ENCODE results near the gene PRR32. TPM values are rescaled to one million over a fixed set of nuclear protein-coding genes. Genes with fewer than 3 reads are reported as not detected.

Gene PRR32
- total and polyA plus RNA-seq, 2 of the 13 experiments (the other 11 are each of a cell fraction or from before 2014, with no cell fraction given) = not detected

GRCh38 chrX:126815806-126816205 lies 3.7 kb upstream of the PRR32 start:
- Histone ChIP-seq H3K9me3 (ENCODE audit: low read length) (peaks cover 39% of the 10 kb centered on the region; the same call in 1 of the 2 replicates), H4K20me1 (ENCODE audit: insufficient read depth, low read length) (no peaks in the 10 kb centered on the region), H3K9ac (ENCODE audit: insufficient read depth, low read depth, low read length) (no peak overlapping the region), H3K4me3 (replicated peaks in 1 of 3; ENCODE audit: insufficient read depth in 1 of 3, low read depth in 2 of 3, low read length in 3 of 3) (no peak overlapping the region), H3K36me3 (replicated peaks in 1 of 2; ENCODE audit: control insufficient read depth in 1 of 2, insufficient read depth in 2 of 2, low read length in 2 of 2) (no peaks in the 10 kb centered on the region), H3K4me1 (ENCODE audit: insufficient read depth, low read length) (no peaks in the 10 kb centered on the region), H3K27ac (ENCODE audit: extremely low read length, insufficient read depth, low read length) (no peak overlapping the region), H3K27me3 (ENCODE audit: control insufficient read depth in 1 of 2, insufficient read depth in 2 of 2, low read length in 2 of 2) (no peaks in the 10 kb centered on the region), H3K4me2 (ENCODE audit: low read depth, low read length) (no peak overlapping the region), H2AFZ (ENCODE audit: low read length) (no peak overlapping the region), H3K79me2 (ENCODE audit: insufficient read depth, low read length) (no peaks in the 10 kb centered on the region)
- in situ Hi-C loops (cut with HindIII; ENCODE audit: extremely low pct_ligation_motif_present, low pct_unique_long_range_greater_than_20kb) (no loop called here), intact Hi-C loops (cut with micrococcal nuclease; ENCODE audit: unreplicated experiment) (no loop called here)
- FAIRE-seq (no peak), DNase-seq (ENCODE audit: low spot score) (no peak), ATAC-seq (no peak)
- 0% methylated on average over 1 of the region's 1 CpG for WGBS (ENCODE audit: low lambda C conversion rate)
- POLR2A ChIA-PET = no interaction called here
- BruUV-seq (replicated peaks) = no TSS peak
- no peak for TF ChIP-seq PHF8 (CRISPR knock-in tag; IDR thresholded peaks at IDR 0.05)
- TF ChIP-seq REL (CRISPR knock-in tag; conservative IDR thresholded peaks at IDR 0.05) = no peak
- CTCF ChIA-PET (ENCODE audit: low intra/inter-chr PET ratio, low total read pairs) = no interaction called here

GRCh38 chrX:126820700-126821420 lies 1.3 kb downstream of the PRR32 start:
- Histone ChIP-seq H3K4me2 (ENCODE audit: low read depth, low read length) (no peak overlapping the region), H3K4me1 (ENCODE audit: insufficient read depth, low read length) (no peaks in the 10 kb centered on the region), H3K9me3 (ENCODE audit: low read length) (peaks cover 36% of the 10 kb centered on the region; the same call in 1 of the 2 replicates), H3K79me2 (ENCODE audit: insufficient read depth, low read length) (no peaks in the 10 kb centered on the region), H3K27me3 (ENCODE audit: control insufficient read depth in 1 of 2, insufficient read depth in 2 of 2, low read length in 2 of 2) (no peaks in the 10 kb centered on the region), H3K27ac (ENCODE audit: extremely low read length, insufficient read depth, low read length) (no peak overlapping the region), H2AFZ (ENCODE audit: low read length) (no peak overlapping the region), H3K36me3 (replicated peaks in 1 of 2; ENCODE audit: control insufficient read depth in 1 of 2, insufficient read depth in 2 of 2, low read length in 2 of 2) (no peaks in the 10 kb centered on the region), H3K4me3 (replicated peaks in 1 of 3; ENCODE audit: insufficient read depth in 1 of 3, low read depth in 2 of 3, low read length in 3 of 3) (no peak overlapping the region), H4K20me1 (ENCODE audit: insufficient read depth, low read length) (no peaks in the 10 kb centered on the region), H3K9ac (ENCODE audit: insufficient read depth, low read depth, low read length) (no peak overlapping the region)
- TF ChIP-seq NCOA2 (CRISPR knock-in tag; IDR thresholded peaks at IDR 0.05) (no peak), ZNF713 (CRISPR knock-in tag; IDR thresholded peaks at IDR 0.05) (no peak), MYC (CRISPR knock-in tag; IDR thresholded peaks at IDR 0.05; ENCODE audit: borderline replicate concordance) (no peak), PRMT3 (CRISPR knock-in tag; IDR thresholded peaks at IDR 0.05; ENCODE audit: borderline replicate concordance, low read depth) (no peak), ZNF792 (CRISPR knock-in tag; IDR thresholded peaks at IDR 0.05) (no peak), LCORL (IDR thresholded peaks at IDR 0.05) (no peak), LCORL (CRISPR knock-in tag; IDR thresholded peaks at IDR 0.05) (no peak), DMAP1 (CRISPR knock-in tag; IDR thresholded peaks at IDR 0.05) (no peak), ZNF616 (CRISPR knock-in tag; IDR thresholded peaks at IDR 0.05; ENCODE audit: low read depth) (no peak)
- POLR2A ChIA-PET = no interaction called here
- CTCF ChIA-PET (ENCODE audit: low intra/inter-chr PET ratio, low total read pairs) = no interaction called here
- DNase-seq (ENCODE audit: low spot score) = no peak
- in situ Hi-C loops (cut with HindIII; ENCODE audit: extremely low pct_ligation_motif_present, low pct_unique_long_range_greater_than_20kb) = no loop called here
- ATAC-seq = no peak
- no TSS peak for BruUV-seq (replicated peaks)
- intact Hi-C loops (cut with micrococcal nuclease; ENCODE audit: unreplicated experiment) = no loop called here
- WGBS (ENCODE audit: low lambda C conversion rate) = 0% methylated on average over 4 of the region's 13 CpGs
- no peak for FAIRE-seq
